Glutamatergic neuron (in vitro differentiated cells): Measurements from ENCODE around the gene CCDC3. TPM values are rescaled to one million over a fixed set of nuclear protein-coding genes. Genes with fewer than 3 reads are reported as not detected.
"Not testable (repeated sequence)": the region's sequence is repeated elsewhere in the genome, so short reads cannot be mapped to it uniquely, and the experiment has no call there.

Source experiments
- DNase-seq: peaks from one replicate; pipeline ENCODE4 v3.0.0; 2022
- H3K27ac Mint-ChIP-seq: one replicate; pipeline ENCODE4 v1.8.0; 2020; ENCODE audit warnings: mild to moderate bottlenecking, mixed read lengths, inconsistent platforms; ENCODE audit not compliant: unreplicated experiment
- H3K27me3 Mint-ChIP-seq: one replicate; pipeline ENCODE4 v1.8.0; 2020; ENCODE audit warnings: mild to moderate bottlenecking, moderate library complexity, mixed read lengths, inconsistent platforms; ENCODE audit not compliant: unreplicated experiment
- H3K36me3 Mint-ChIP-seq: one replicate; pipeline ENCODE4 v1.8.0; 2020; ENCODE audit warnings: mild to moderate bottlenecking, mixed read lengths, inconsistent platforms; ENCODE audit not compliant: unreplicated experiment
- H3K4me1 Mint-ChIP-seq: one replicate; pipeline ENCODE4 v1.8.0; 2020; ENCODE audit warnings: mild to moderate bottlenecking, low read depth, mixed read lengths, inconsistent platforms; ENCODE audit not compliant: unreplicated experiment
- H3K4me3 Mint-ChIP-seq: one replicate; pipeline ENCODE4 v1.8.0; 2020; ENCODE audit warnings: mild to moderate bottlenecking, mixed read lengths, inconsistent platforms; ENCODE audit not compliant: unreplicated experiment
- H3K9me3 Mint-ChIP-seq: one replicate; pipeline ENCODE4 v1.8.0; 2020; ENCODE audit warnings: mild to moderate bottlenecking, moderate library complexity, mixed read lengths, inconsistent platforms; ENCODE audit not compliant: unreplicated experiment
- CTCF ChIP-seq: fragments of 200-600 bp; sonication (generic); IDR thresholded peaks from one replicate; pipeline ENCODE4 v1.5.0; 2021; ENCODE audit not compliant: partially characterized antibody, unreplicated experiment
- total RNA-seq: library from RNA; stranded (reverse); fragmentation: NEBNext Ultra II Directional; extraction: Animal tissue kit (Norgen Biotek cat#: 25700); gene quantifications from one replicate; pipeline ENCODE4 v1.2.1, GENCODE V29; 2021; ENCODE audit not compliant: unreplicated experiment

The CCDC3 gene
- total RNA-seq, 1 donor from 2014 or later: 13.8 TPM

GRCh38 chr10:12869427-12869826 is 132.1 kb downstream of the CCDC3 start:
- H3K9me3 Mint-ChIP-seq: peaks cover 1% of the 10 kb centered on the region
- H3K27ac Mint-ChIP-seq: no peak overlapping the region
- peaks cover 2% of the 10 kb centered on the region for H3K27me3 Mint-ChIP-seq
- no peak for TF ChIP-seq CTCF
- H3K36me3 Mint-ChIP-seq: no peaks in the 10 kb centered on the region
- no peak overlapping the region for H3K4me3 Mint-ChIP-seq
- H3K4me1 Mint-ChIP-seq: no peaks in the 10 kb centered on the region
- DNase-seq: no peak

GRCh38 chr10:12868229-12868628 is 133.3 kb downstream of the CCDC3 start:
- DNase-seq: no peak
- H3K27ac Mint-ChIP-seq: no peak overlapping the region
- H3K4me1 Mint-ChIP-seq: no peaks in the 10 kb centered on the region
- peaks cover 1% of the 10 kb centered on the region for H3K9me3 Mint-ChIP-seq
- no peaks in the 10 kb centered on the region for H3K36me3 Mint-ChIP-seq
- H3K27me3 Mint-ChIP-seq: peaks cover 2% of the 10 kb centered on the region
- TF ChIP-seq CTCF: no peak
- no peak overlapping the region for H3K4me3 Mint-ChIP-seq

GRCh38 chr10:12865515-12865914 is 136.0 kb downstream of the CCDC3 start:
- H3K4me3 Mint-ChIP-seq, DNase-seq, H3K4me1 Mint-ChIP-seq, H3K27ac Mint-ChIP-seq, H3K27me3 Mint-ChIP-seq, H3K36me3 Mint-ChIP-seq, H3K9me3 Mint-ChIP-seq: not testable (repeated sequence)

DNA sequence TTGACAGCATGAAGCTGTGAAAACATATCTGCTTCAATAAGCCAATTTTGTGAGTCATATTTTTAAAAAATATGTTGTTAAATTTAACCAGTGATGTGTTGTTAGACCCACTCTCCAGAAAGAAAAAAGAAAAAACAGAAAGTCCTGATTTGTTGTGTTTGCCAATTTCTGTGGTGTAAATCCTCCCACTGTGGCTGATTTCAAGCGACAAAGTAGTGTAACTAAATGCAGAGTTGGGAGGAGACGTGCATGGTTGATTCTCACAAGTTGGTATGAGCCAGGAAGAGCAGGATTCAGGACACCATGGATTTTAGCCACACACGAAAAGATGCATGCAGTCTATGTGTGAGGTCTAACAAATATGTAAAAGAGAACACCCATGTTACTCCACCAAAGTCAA is 139.1 kb downstream of the CCDC3 start:
- H3K36me3 Mint-ChIP-seq: peaks cover 9% of the 10 kb centered on the region
- no peak for TF ChIP-seq CTCF
- H3K27ac Mint-ChIP-seq: no peak overlapping the region
- H3K27me3 Mint-ChIP-seq: peaks cover 4% of the 10 kb centered on the region
- H3K4me1 Mint-ChIP-seq: no peaks in the 10 kb centered on the region
- no peak overlapping the region for H3K4me3 Mint-ChIP-seq
- H3K9me3 Mint-ChIP-seq: peaks cover 2% of the 10 kb centered on the region
- no peak for DNase-seq

DNA sequence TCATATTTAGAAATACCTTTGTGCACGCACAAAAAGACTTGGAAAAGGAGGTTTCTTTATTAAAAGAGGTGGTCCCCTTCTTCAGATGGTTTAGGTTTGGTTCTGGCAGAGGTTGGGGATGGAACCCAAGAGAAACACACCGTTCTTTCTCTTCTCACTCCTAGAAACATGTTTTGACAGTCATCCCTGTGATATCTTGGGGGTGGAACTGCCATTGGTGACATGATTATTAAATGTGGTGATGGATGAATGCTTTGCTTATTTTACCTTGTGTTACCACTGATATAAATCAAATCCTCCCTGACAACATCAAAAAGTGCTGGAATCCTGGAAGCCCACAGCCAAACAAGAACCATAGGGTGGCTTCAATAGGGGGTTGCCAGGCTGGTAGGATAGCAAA is 146.5 kb downstream of the CCDC3 start:
- Mint-ChIP-seq H3K4me1 (no peaks in the 10 kb centered on the region), H3K36me3 (peaks cover 23% of the 10 kb centered on the region), H3K27ac (no peak overlapping the region)

More for the DNA sequence above, 146.5 kb downstream of the CCDC3 start:
- H3K4me3 Mint-ChIP-seq: no peak overlapping the region
- TF ChIP-seq CTCF: no peak
- H3K9me3 Mint-ChIP-seq: peaks cover 5% of the 10 kb centered on the region
- DNase-seq: no peak
- H3K27me3 Mint-ChIP-seq: peaks cover 2% of the 10 kb centered on the region
